Neural cell (in vitro differentiated cells): ENCODE results near the gene EXOC6B. TPM values are rescaled to one million over a fixed set of nuclear protein-coding genes. Genes with fewer than 3 reads are reported as not detected.

Experiments used
- H2AFZ ChIP-seq: fragments of 200-600, 300-800 bp; sonication (generic), shearing (Covaris generic); 2 replicates; pipeline ENCODE4 v1.6.0; 2014; ENCODE audit warnings: low read depth, mild to moderate bottlenecking, antibody characterized with exemption, low read length, moderate library complexity
- H3F3A ChIP-seq: fragments of 200-600 bp; shearing (Covaris generic); 2 replicates; pipeline ENCODE4 v1.6.1; 2016; ENCODE audit warnings: mild to moderate bottlenecking, moderate library complexity, mixed read lengths, antibody characterized with exemption, low read length; ENCODE audit not compliant: insufficient read depth, poor library complexity, severe bottlenecking
- H3K27ac ChIP-seq: fragments of 200-600, 300-800 bp; sonication (generic), shearing (Covaris generic); 2 replicates; pipeline ENCODE4 v1.5.1; 2014; ENCODE audit warnings: mild to moderate bottlenecking, low read length, moderate library complexity
- H3K27me3 ChIP-seq: fragments of 300-800, 200-600 bp; sonication (generic), shearing (Covaris generic); 2 replicates; pipeline ENCODE4 v1.6.0; 2014; ENCODE audit warnings: mild to moderate bottlenecking, low read depth, low read length, moderate library complexity; ENCODE audit not compliant: insufficient read depth
- H3K36me3 ChIP-seq: fragments of 300-800, 200-600 bp; sonication (generic), shearing (Covaris generic); 2 replicates; pipeline ENCODE4 v1.5.1; 2014; ENCODE audit warnings: mild to moderate bottlenecking, antibody characterized with exemption, low read length, moderate library complexity; ENCODE audit not compliant: insufficient read depth
- H3K4me2 ChIP-seq: fragments of 300-800, 200-600 bp; sonication (generic), shearing (Covaris generic); 2 replicates; pipeline ENCODE4 v1.6.0; 2014; ENCODE audit warnings: mild to moderate bottlenecking, low read length
- H3K4me3 ChIP-seq: fragments of 300-800, 200-600 bp; sonication (generic), shearing (Covaris generic); 2 replicates; pipeline ENCODE4 v1.5.1; 2014; ENCODE audit warnings: mild to moderate bottlenecking, low read length, moderate library complexity
- H3K79me2 ChIP-seq: fragments of 200-600 bp; shearing (Covaris generic); replicated peaks from 2 replicates; pipeline ENCODE4 v1.6.0; 2014; ENCODE audit warnings: mild to moderate bottlenecking, low read length, moderate library complexity; ENCODE audit not compliant: insufficient read depth
- H3K9ac ChIP-seq: fragments of 300-800, 200-600 bp; sonication (generic), shearing (Covaris generic); 2 replicates; pipeline ENCODE4 v1.6.1; 2016; ENCODE audit warnings: mild to moderate bottlenecking, low read length, mixed read lengths
- H3K9me2 ChIP-seq: fragments of 200-600 bp; shearing (Covaris generic); 2 replicates; pipeline ENCODE4 v1.6.1; 2016; ENCODE audit warnings: mild to moderate bottlenecking, low read length, mixed read lengths; ENCODE audit not compliant: insufficient read depth
- H3K9me3 ChIP-seq: fragments of 200-600, 300-800 bp; sonication (generic), shearing (Covaris generic); 2 replicates; pipeline ENCODE4 v1.6.1; 2016; ENCODE audit warnings: mild to moderate bottlenecking, mixed run types, low read length, moderate library complexity, mixed read lengths
- H4K20me1 ChIP-seq: fragments of 200-600 bp; shearing (Covaris generic); 2 replicates; pipeline ENCODE4 v1.6.1; 2016; ENCODE audit warnings: mild to moderate bottlenecking, mixed run types; ENCODE audit not compliant: insufficient read depth
- CTCF ChIP-seq: fragments of 450-650 bp; IDR thresholded peaks from 2 replicates; pipeline ENCODE4 v1.5.1; 2014; ENCODE audit warnings: antibody characterized with exemption, mild to moderate bottlenecking, moderate library complexity; ENCODE audit not compliant: poor library complexity, severe bottlenecking
- EP300 ChIP-seq: fragments of 450-650 bp; conservative IDR thresholded peaks from 2 replicates; pipeline ENCODE4 v1.6.1; 2014; ENCODE audit warnings: antibody characterized with exemption, mild to moderate bottlenecking, moderate library complexity; ENCODE audit not compliant: poor library complexity, severe bottlenecking
- EZH2 ChIP-seq: fragments of 200-600, 300-800 bp; shearing (Covaris generic), sonication (generic); IDR thresholded peaks from 2 replicates; pipeline ENCODE4 v1.6.1; 2014; ENCODE audit warnings: antibody characterized with exemption, low read length, borderline replicate concordance, mild to moderate bottlenecking; ENCODE audit not compliant: insufficient read depth, poor library complexity, severe bottlenecking
- MXI1 ChIP-seq: fragments of 450-650 bp; conservative IDR thresholded peaks from 2 replicates; pipeline ENCODE4 v1.6.1; 2014; ENCODE audit warnings: antibody characterized with exemption, mild to moderate bottlenecking; ENCODE audit not compliant: poor library complexity, severe bottlenecking
- POLR2AphosphoS5 ChIP-seq: IDR thresholded peaks from 2 replicates; pipeline ENCODE4 v1.6.1; 2012
- RAD21 ChIP-seq: fragments of 450-650 bp; conservative IDR thresholded peaks from 2 replicates; pipeline ENCODE4 v1.6.1; 2014; ENCODE audit warnings: antibody characterized with exemption, mild to moderate bottlenecking, moderate library complexity
- REST ChIP-seq: IDR thresholded peaks from 2 replicates; pipeline ENCODE4 v1.6.1; 2012; ENCODE audit warnings: borderline replicate concordance
- SMC3 ChIP-seq: fragments of 450-650 bp; conservative IDR thresholded peaks from 2 replicates; pipeline ENCODE4 v1.6.1; 2014; ENCODE audit warnings: antibody characterized with exemption, mild to moderate bottlenecking, moderate library complexity; ENCODE audit not compliant: poor library complexity
- TAF1 ChIP-seq: IDR thresholded peaks from 2 replicates; pipeline ENCODE4 v1.6.1; 2012; ENCODE audit warnings: low read depth
- polyA plus RNA-seq: library from polyadenylated mRNA; depleted of rRNA; stranded (reverse); fragments of >200 nt; gene quantifications from 2 replicates; pipeline ENCODE4 v1.2.3, GENCODE V29; 2014

EXOC6B gene
- polyA plus RNA-seq, 1 donor from 2014 or later: 23.4 TPM

GRCh38 chr2:72859831-72860262 is 34.0 kb upstream of the EXOC6B start:
- Histone ChIP-seq H3K36me3 (no peaks in the 10 kb centered on the region), H3K9ac (no peak overlapping the region), H4K20me1 (no peaks in the 10 kb centered on the region), H3K27ac (no peak overlapping the region), H3K79me2 (no peaks in the 10 kb centered on the region), H3K4me3 (no peak overlapping the region), H3K9me2 (no peaks in the 10 kb centered on the region), H3K27me3 (peaks cover 4% of the 10 kb centered on the region), H3K4me2 (no peak overlapping the region), H3F3A (no peaks in the 10 kb centered on the region), H2AFZ (no peak overlapping the region), H3K9me3 (no peaks in the 10 kb centered on the region)
- TF ChIP-seq REST (no peak), EZH2 (no peak), POLR2AphosphoS5 (no peak), TAF1 (no peak), RAD21 (peak; percentile 80), EP300 (no peak), SMC3 (peak; percentile 88), CTCF (peak; percentile 84), MXI1 (no peak)

- no peaks in the 10 kb centered on the region for H3K79me2 ChIP-seq
- no peaks in the 10 kb centered on the region for H3K9me3 ChIP-seq
- no peak for TF ChIP-seq RAD21
- TF ChIP-seq CTCF: no peak
- no peak for TF ChIP-seq SMC3
- no peak for TF ChIP-seq REST
- TF ChIP-seq EP300: no peak
- no peak overlapping the region for H3K4me2 ChIP-seq
- H4K20me1 ChIP-seq: no peaks in the 10 kb centered on the region
- no peak overlapping the region for H3K27ac ChIP-seq
- H3K9ac ChIP-seq: no peak overlapping the region
- H3F3A ChIP-seq: no peaks in the 10 kb centered on the region
- H2AFZ ChIP-seq: no peak overlapping the region
- no peaks in the 10 kb centered on the region for H3K36me3 ChIP-seq
- no peaks in the 10 kb centered on the region for H3K27me3 ChIP-seq
- no peaks in the 10 kb centered on the region for H3K9me2 ChIP-seq
- H3K4me3 ChIP-seq: no peak overlapping the region
These were observed 25.5 kb upstream of the EXOC6B start for GRCh38 chr2:72851333-72851732.
